Stimulated activated CD8-positive, alpha-beta memory T cell treated with anti-CD3 and anti-CD28 coated beads, Interleukin-15, amount 100 ng/mL, for 4 hours (primary cell): ENCODE measurements around the gene PRR19.
"Not testable (repeated sequence)": the region's sequence is repeated elsewhere in the genome, so short reads cannot be mapped to it uniquely, and the experiment has no call there.

ENCODE experiments used
- DNase-seq, 2 donors: peaks; one replicate each; pipeline ENCODE4 v3.0.0-alpha.2; 2020; ENCODE audit warnings: low read depth in 2 of 2

The PRR19 gene

DNA sequence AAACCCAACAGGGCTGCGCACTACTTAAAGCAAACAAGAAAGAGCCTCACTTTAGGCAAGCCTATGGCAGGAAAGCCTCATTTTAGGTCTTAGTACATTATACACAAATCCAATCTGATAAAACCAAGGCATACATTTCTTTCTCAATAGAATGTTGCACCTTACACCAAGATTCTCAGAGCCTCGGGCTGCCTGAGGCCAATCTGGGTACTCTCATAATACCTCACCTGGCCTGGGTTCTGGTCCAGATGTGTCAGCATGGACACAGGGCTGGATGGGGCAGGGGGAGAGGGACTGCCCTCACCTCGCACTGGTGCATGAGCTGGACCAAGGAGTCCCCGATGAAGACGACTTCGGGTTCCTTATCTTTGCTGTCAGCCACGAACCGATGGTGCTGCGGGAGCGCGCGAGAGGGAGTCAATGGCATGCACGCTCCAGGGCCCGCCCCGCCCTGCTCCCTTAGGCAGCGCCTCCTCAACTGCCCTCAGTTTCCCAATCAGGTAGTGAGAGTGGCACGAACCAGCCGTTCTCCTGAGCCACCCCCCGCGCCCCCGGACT is at the start of gene PRR19:
Gene PRR19 (plus strand): TSS at position 487 of the 558 bp plus-strand sequence. CDS start 7,453 bp downstream, outside the sequence.
- DNase-seq = no peak

DNA sequence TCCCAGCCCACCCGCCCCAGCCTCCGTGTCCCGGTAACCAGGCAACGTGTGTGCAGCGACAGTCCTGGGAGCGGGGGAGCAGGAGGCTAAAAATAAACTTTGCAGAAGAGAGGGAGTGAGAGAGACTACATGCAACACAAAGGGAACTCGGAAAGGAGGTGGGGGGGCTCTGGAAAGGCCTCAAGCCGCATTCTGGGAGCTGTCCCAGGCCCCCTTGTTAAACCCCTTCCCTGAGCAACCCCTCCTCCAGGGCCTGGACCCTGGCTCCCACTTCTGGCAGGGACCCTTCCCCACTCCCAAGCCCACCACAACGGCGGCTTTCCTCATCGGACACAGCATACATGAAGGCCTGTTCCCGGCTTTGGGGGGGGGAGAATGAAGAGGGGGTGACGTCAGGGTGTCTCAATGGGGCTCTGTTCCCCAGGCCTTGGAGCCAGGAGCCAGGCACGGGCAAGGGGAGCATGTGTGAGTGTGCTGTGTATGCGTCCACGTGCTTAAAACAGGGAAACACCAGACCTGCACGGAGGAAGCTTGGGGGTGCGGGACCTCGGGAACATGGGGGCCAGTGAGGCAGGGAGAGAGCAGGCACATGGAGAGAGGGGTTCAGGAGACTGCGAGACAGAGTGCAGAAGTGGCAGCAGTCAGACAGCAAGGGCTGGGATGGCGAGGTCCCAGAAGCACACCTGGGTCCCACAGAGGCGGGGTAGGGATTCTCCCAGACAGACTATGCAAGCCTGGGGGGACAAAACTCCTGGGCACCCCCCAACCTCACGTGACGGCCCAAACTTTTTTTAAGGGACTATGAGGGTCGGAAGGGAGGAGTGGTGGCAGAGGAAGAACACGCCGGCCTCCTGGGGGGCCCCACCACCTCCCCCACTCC is 49.3 kb upstream of the PRR19 start:
- DNase-seq = no peak

GRCh38 chr19:42253245-42254088 is 48.5 kb upstream of the PRR19 start:
- DNase-seq = peak in 1 of 2 donors; percentile 45

DNA sequence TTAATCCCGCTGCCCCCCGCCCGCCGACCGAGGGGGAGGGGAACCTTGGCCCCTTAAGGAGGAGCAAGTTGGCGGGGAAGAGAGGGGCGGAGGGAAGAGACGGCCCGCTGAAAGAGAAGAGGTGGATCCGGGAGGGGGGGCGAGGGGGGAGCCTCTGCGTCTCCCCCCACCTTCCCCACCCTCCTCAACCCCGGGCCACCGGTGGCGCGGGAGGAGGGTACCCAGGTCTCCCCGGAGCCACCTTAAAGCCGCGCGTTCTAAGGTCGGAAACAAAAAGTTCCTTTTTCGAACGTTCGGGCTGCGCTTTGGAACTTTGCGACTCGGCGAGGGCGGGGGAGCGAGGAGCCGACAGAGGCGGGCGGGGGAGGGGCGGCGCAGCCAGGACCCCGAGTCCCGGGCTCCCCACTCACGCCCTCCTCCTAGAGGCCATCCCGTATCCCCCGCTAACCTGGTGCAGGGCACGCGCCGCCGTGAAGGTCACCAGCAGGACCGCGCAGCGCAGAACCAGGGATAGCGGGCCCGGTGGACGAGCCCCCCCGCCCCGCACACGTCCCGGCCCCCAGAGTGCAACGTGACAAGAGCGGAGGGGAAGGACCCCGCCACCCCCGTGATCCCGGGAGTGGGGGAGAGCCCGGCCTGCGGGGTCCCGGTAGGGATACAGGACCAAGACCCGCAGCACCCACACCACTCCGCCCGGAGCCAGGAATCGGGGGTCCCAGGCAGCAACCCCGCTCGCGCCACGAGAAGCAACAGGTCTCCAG is 47.7 kb upstream of the PRR19 start:
- DNase-seq = peak; percentile 62 to 69

DNA sequence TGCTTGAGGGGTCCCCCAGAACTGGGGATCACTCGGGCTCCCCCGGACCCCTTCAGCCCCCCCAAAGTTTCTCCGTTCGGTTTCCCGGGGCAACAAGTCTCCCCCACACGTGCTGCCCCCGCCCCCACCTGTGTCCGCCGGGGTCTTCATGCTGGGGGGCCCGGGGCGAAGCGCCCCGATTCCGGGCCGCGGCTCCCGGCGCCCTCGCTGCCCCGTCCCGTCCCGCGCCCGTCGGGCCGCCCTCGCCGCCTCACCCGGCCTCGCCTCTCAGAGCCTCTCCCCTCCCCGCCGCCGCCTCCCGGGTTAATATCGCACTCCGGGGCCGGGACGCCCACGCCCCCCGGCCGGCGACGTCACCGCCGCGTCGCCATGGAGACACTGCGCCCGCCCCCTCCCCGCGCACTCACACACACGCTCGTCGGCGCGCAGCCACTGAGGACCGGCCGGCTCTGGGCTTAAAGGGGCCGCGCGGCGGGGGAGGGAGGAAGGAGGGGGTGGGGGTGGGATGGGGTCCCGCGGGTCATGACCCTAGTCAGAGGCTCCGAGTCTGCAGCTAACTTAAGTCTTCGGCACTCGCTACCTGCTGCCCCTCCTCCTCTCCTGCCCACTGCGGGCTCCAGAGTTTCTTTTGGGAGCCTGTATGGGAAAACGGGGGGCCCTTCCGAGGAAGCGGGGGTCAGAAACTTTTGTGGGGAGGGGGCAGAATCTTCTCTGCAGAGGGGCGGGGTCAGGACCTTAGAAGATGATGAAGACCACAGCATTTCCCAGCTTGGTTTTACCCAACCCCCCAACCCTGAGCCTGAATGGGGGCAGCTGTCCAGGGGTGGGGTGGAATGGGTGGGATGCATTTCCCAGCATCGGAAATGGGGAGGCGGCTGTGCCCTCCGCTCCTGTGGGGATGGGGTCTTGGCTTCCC is 46.8 kb upstream of the PRR19 start, which contains the start of gene ERF:
Gene ERF (minus strand): TSS at position 279 of the 916 bp plus-strand sequence. CDS start 129 bp downstream, at position 150.
- DNase-seq = peak; percentile 83 to 90

- DNase-seq = no peak
These were observed 45.9 kb upstream of the PRR19 start for GRCh38 chr19:42255766-42256745.

GRCh38 chr19:42257842-42258241 is 44.1 kb upstream of the PRR19 start:
- DNase-seq = not testable (repeated sequence)

DNA sequence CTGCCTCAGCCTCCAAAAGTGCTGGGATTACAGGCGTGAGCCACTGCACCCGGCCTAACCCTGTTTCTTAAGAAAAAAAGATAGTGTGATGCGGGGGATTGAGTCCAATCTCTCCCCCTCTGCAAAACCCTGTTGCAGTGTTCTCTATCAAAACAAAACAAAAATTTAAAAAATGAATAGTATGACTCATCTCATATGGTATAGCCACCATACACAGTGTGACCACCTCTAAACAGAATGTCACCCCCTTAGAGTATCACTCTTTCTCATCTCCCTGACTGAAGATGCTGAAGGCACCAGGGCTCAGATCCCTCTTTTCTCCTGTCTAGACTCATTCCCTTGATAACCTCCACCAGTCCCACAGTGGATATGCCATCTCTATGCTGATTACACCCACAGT is 40.2 kb upstream of the PRR19 start:
- no peak for DNase-seq

GRCh38 chr19:42266105-42266504 is 35.8 kb upstream of the PRR19 start:
- not testable (repeated sequence) for DNase-seq

DNA sequence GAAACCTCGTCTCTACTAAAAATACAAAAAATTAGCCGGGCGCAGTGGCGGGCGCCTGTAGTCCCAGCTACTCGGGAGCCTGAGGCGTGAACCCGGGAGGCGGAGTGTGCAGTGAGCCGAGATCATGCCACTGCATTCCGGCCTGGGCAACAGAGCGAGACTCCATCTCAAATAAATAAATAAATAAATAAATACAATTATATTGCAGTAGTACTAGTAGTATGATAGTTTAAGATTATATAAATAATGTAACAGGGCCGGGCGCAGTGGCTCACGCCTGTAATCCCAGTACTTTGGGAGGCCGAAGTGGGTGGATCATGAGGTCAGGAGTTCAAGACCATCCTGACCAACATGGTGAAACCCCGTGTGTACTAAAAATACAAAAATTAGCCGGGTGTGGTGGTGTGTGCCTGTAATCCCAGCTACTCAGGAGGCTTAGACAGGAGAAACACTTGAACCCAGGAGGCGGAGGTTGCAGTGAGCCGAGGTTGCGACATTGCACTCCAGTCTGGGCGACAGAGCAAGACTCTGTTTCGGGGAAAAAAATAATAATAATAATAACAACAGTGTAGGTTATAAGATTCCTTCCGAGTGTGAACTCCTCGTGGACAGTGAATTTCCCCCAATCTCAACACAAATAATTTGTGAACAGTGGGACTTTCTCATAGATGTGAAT is 34.9 kb upstream of the PRR19 start:
- not testable (repeated sequence) for DNase-seq

- no peak for DNase-seq
These were observed 34.2 kb upstream of the PRR19 start for GRCh38 chr19:42267644-42268141.

DNA sequence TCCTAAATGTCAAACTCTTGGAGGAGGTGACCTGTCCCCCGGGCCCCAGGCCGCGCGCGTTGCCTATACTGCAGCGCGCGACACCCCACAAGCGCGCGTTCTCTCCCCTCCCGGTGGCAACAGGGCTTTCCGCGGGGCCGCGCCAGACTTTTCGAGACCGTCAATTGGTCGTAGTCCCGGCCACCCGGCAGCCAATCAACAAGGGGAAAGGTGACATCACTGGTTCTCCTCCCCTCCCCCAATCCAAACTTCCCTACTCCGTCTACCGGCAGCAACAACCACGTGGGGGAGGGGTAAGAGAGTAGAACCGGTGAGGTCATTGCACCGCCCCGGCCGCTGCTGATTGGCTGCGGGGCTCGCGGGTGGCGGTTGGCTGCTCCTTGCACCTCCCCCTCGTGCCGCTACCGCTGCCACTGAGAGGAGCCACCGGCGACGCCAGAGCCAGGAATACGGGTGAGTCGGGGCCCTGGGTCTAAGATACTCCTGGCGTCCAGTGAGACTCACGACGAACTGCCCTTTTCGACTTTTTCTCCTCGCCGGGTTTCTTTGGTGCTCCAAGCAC is 33.7 kb upstream of the PRR19 start:
- DNase-seq = peak; percentile 98

- DNase-seq = peak; percentile 98 to 99
These were observed 33.0 kb upstream of the PRR19 start, which contains the start of gene CIC for GRCh38 chr19:42268704-42269477. TSS of gene CIC (plus strand) at chr19:42269252. CDS start at chr19:42271784, 2,532 bp downstream.

DNA sequence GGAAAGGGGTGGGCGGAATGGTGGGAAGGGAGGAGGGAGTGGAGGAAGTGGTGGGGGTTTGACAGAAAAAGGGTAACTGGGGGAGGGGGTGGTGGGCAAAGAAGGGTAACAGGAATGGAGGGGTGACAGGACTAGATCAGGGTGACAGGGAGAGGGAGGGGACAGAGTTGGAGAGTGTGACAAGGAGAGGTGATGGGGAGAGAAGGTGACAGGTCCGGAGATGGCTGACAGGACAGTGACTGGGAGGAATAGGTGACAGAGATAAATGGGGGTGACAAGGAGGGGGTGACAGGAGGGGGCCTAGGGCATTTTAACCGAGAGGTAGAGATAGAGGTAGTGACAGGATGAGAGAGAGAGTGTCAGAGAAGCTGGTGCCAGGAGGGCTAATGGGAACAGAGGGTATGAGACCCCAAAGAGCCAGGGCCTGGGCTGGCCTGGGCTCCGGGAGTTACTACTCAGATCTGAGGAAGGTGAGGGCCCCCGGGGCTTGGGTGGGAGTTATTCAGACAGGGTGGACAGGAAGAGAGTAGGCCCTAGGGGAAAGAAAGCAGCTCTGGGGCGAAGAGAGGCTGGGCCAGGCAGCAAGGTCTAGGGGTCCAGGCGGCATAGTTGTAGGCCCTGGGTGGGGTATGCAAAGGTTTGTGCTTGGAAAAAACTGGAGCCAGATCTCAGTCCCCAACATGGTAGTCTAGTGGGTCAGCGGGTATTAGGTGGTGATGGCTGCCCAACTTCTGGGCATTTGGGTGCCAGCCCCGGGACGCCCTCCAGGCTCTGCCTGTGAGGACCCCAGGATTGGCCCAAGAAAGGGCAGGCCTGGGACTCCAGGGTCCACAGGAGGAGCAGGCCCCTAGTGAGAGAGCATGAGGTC is 32.2 kb upstream of the PRR19 start:
- no peak for DNase-seq

- peak; percentile 29 to 33 for DNase-seq
These were observed 31.4 kb upstream of the PRR19 start for GRCh38 chr19:42270346-42271044.
